ENCODE results near the gene SLC35G2.

GRCh38 chr3:136882571-136882970 is 63.6 kb downstream of the SLC35G2 start:
- TF ChIP-seq SUZ12 (IDR thresholded peaks at IDR 0.05; ENCODE audit: extremely low read depth, insufficient read depth, insufficient read length): no peak
- TF ChIP-seq ZNF274 (IDR thresholded peaks at IDR 0.05; ENCODE audit: low read depth, low read length): no peak
- no peak for TF ChIP-seq YY1 (IDR thresholded peaks at IDR 0.05; ENCODE audit: insufficient read depth, insufficient read length)

Measured in NT2/D1 (cell line).